HepG2 (cell line): ENCODE data around the gene MACROH2A1. TPM values are rescaled to one million over a fixed set of nuclear protein-coding genes. Genes with fewer than 3 reads are reported as not detected.

ENCODE experiments used
- ARID5B ChIP-seq: IDR thresholded peaks from 2 replicates; pipeline ENCODE4 v1.4.0; 2020; ENCODE audit warnings: mild to moderate bottlenecking, missing genetic modification reagents
- CBX5 ChIP-seq: sonication (generic); formaldehyde crosslinking; IDR thresholded peaks from 2 replicates; pipeline ENCODE4 v1.4.0; 2020; ENCODE audit warnings: missing genetic modification reagents, borderline replicate concordance
- EP300 ChIP-seq, 3 experiments: sonication (generic) in 1 of 3; formaldehyde crosslinking in 1 of 3; IDR thresholded peaks; 2 replicates each; pipeline versions ENCODE4 v1.5.1 to v1.6.1; 2011 to 2020; ENCODE audit warnings: low read depth in 2 of 3, low read length in 2 of 3, borderline replicate concordance in 1 of 3, improper control_type of control experiment in 1 of 3, mild to moderate bottlenecking in 1 of 3, missing genetic modification reagents in 1 of 3, moderate library complexity in 1 of 3
- GATAD2A ChIP-seq: IDR thresholded peaks from 2 replicates; pipeline ENCODE4 v1.6.1; 2016
- MEF2D ChIP-seq: sonication (generic); formaldehyde crosslinking; IDR thresholded peaks from 2 replicates; pipeline ENCODE4 v1.5.1; 2020; ENCODE audit warnings: mild to moderate bottlenecking, missing genetic modification reagents
- SOX5 ChIP-seq: IDR thresholded peaks from 2 replicates; pipeline ENCODE4 v1.6.1; 2016; ENCODE audit warnings: borderline replicate concordance
- ZBTB3 ChIP-seq: sonication (generic); formaldehyde crosslinking; IDR thresholded peaks from 2 replicates; pipeline ENCODE4 v1.4.0; 2020; ENCODE audit warnings: low read depth, mild to moderate bottlenecking, moderate library complexity, missing genetic modification reagents, borderline replicate concordance
- ZBTB43 ChIP-seq: sonication (generic); formaldehyde crosslinking; conservative IDR thresholded peaks from 2 replicates; pipeline ENCODE4 v1.4.0; 2020; ENCODE audit warnings: missing genetic modification reagents
- ZNF205 ChIP-seq: IDR thresholded peaks from 2 replicates; pipeline ENCODE4 v1.6.1; 2018; ENCODE audit warnings: missing biosample characterization, missing genetic modification reagents
- ZNF556 ChIP-seq: sonication (generic); formaldehyde crosslinking; IDR thresholded peaks from 2 replicates; pipeline ENCODE4 v1.4.0; 2020; ENCODE audit warnings: mild to moderate bottlenecking, missing genetic modification reagents, borderline replicate concordance
- ZNF761 ChIP-seq: sonication (generic); formaldehyde crosslinking; conservative IDR thresholded peaks from 2 replicates; pipeline ENCODE4 v1.4.0; 2020; ENCODE audit warnings: mild to moderate bottlenecking, missing genetic modification reagents
- ZSCAN21 ChIP-seq: sonication (generic); formaldehyde crosslinking; IDR thresholded peaks from 2 replicates; pipeline ENCODE4 v1.8.0; 2022; ENCODE audit warnings: mild to moderate bottlenecking, missing genetic modification reagents, moderate library complexity, borderline replicate concordance
- polyA plus RNA-seq, 8 experiments: library from polyadenylated mRNA; depleted of rRNA in 3 of 8; stranded (reverse) in 7 of 8; unstranded in 1 of 8; fragments of >200 nt; fragmentation: Illumina TruSeq in 4 of 8; extraction: Trizol in 4 of 8; gene quantifications; 2 replicates each; pipeline versions ENCODE4 v1.2.1 to v1.2.3, GENCODE V29; 2011 to 2016; ENCODE audit warnings: low read depth in 4 of 8, missing spikeins in 1 of 8, mixed read lengths in 1 of 8; ENCODE audit not compliant: insufficient read depth in 1 of 8
- total RNA-seq, 5 experiments: library from RNA; depleted of rRNA; stranded (reverse); fragments of >200 nt; fragmentation: Illumina TruSeq; extraction: Trizol; gene quantifications; 2 replicates each; pipeline ENCODE4 v1.2.3, GENCODE V29; 2016; ENCODE audit warnings: low read depth in 1 of 5
- TF ChIP-seq, protein P1 (sequence below), 2 experiments: IDR thresholded peaks; 2 replicates each; pipeline ENCODE4 v1.6.1; 2011 to 2012; ENCODE audit warnings: low read length in 2 of 2, borderline replicate concordance in 1 of 2, low read depth in 1 of 2, mild to moderate bottlenecking in 1 of 2, moderate library complexity in 1 of 2

Gene MACROH2A1
- total and polyA plus RNA-seq, 2 of the 13 experiments (the other 11 are each of a cell fraction or from before 2014, with no cell fraction given) = 69.1 to 158 TPM

GRCh38 chr5:135329913-135330797 lies 68.9 kb downstream of the MACROH2A1 start (continued):
- TF ChIP-seq, protein P1, sequence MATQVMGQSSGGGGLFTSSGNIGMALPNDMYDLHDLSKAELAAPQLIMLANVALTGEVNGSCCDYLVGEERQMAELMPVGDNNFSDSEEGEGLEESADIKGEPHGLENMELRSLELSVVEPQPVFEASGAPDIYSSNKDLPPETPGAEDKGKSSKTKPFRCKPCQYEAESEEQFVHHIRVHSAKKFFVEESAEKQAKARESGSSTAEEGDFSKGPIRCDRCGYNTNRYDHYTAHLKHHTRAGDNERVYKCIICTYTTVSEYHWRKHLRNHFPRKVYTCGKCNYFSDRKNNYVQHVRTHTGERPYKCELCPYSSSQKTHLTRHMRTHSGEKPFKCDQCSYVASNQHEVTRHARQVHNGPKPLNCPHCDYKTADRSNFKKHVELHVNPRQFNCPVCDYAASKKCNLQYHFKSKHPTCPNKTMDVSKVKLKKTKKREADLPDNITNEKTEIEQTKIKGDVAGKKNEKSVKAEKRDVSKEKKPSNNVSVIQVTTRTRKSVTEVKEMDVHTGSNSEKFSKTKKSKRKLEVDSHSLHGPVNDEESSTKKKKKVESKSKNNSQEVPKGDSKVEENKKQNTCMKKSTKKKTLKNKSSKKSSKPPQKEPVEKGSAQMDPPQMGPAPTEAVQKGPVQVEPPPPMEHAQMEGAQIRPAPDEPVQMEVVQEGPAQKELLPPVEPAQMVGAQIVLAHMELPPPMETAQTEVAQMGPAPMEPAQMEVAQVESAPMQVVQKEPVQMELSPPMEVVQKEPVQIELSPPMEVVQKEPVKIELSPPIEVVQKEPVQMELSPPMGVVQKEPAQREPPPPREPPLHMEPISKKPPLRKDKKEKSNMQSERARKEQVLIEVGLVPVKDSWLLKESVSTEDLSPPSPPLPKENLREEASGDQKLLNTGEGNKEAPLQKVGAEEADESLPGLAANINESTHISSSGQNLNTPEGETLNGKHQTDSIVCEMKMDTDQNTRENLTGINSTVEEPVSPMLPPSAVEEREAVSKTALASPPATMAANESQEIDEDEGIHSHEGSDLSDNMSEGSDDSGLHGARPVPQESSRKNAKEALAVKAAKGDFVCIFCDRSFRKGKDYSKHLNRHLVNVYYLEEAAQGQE (IDR thresholded peaks at IDR 0.05; ENCODE audit: borderline replicate concordance in 1 of 2, low read depth in 1 of 2, low read length in 2 of 2) = peak in 1 of 2 experiments; percentile 69; a peak in 3 of 4 replicates
- TF ChIP-seq EP300 (IDR thresholded peaks at IDR 0.05; ENCODE audit: low read depth in 2 of 2, low read length in 2 of 2) = no peak
- 0 out of 2 replicates have a peak, but pooled peaks have one; percentile 6 for TF ChIP-seq EP300 (CRISPR knock-in tag; IDR thresholded peaks at IDR 0.05; ENCODE audit: borderline replicate concordance)
- peak; percentile 26; the same call in 1 of the 2 replicates for TF ChIP-seq SOX5 (CRISPR knock-in tag)
- 0 out of 2 replicates have a peak, but pooled peaks have one; percentile 19 for TF ChIP-seq ZNF205 (CRISPR knock-in tag)
- TF ChIP-seq MEF2D (CRISPR knock-in tag) = peak; percentile 31; the same call in 1 of the 2 replicates
- 0 out of 2 replicates have a peak, but pooled peaks have one; percentile 31 for TF ChIP-seq ARID5B
- 0 out of 2 replicates have a peak, but pooled peaks have one; percentile 23 for TF ChIP-seq ZNF761 (CRISPR knock-in tag)
- 0 out of 2 replicates have a peak, but pooled peaks have one; percentile 50 for TF ChIP-seq GATAD2A
- no peak for TF ChIP-seq ZNF556 (CRISPR knock-in tag)
- TF ChIP-seq ZBTB43 (CRISPR knock-in tag) = 0 out of 2 replicates have a peak, but pooled peaks have one; percentile 21
- TF ChIP-seq ZSCAN21 (CRISPR knock-in tag) = 0 out of 2 replicates have a peak, but pooled peaks have one; percentile 38
- TF ChIP-seq CBX5 = 0 out of 2 replicates have a peak, but pooled peaks have one; percentile 16
- TF ChIP-seq ZBTB3 (CRISPR knock-in tag) = no peak
- TF ChIP-seq, all 625 proteins: peak for 33
